NOMO-1 treated with DMSO at 0.1 percent for 48 hours (cell line): ENCODE results near the gene ABLIM1.

Experiments
- DNase-seq: peaks from one replicate; lab custom pipeline; 2025; ENCODE audit not compliant: unreplicated experiment; lab: John Stamatoyannopoulos, UW

The ABLIM1 gene

DNA sequence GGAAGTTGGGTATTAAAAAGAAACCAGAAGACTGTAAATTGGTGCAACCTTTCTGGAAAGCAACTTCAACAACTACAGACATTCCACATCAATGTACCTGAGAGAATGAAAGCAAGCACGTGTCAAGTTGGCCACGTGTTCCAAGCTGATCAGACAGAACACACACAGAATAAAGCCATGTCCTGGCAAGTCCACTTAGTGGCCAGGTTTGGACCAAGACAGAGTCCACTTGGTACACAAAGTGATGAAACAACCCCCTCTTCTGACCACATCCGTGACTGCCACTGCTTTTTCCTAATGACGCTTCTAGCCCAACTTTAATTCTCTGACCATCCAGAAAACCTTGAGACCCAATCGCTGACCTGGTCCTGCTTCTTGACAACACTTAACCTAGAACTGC, 109.4 kb downstream of the ABLIM1 start:
- no peak for DNase-seq

DNA sequence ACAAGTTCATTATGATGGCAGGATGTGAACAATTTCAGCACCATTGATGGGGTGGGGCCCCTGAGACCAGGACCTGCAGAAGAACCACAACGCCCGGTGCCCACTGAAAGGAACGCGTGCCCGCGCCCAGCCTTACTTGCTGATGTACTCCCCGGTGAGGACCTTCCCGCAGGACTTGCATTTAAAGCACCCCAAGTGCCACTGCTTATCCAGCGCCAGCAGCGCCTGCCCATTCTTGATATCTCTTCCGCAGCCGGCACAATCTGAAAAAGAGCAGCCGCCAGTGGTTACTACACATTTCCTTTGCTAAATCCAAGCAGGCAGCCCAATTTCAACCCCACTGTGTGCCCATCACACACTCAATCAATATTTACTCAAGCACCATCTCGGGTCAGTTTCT, 110.6 kb downstream of the ABLIM1 start:
- no peak for DNase-seq

DNA sequence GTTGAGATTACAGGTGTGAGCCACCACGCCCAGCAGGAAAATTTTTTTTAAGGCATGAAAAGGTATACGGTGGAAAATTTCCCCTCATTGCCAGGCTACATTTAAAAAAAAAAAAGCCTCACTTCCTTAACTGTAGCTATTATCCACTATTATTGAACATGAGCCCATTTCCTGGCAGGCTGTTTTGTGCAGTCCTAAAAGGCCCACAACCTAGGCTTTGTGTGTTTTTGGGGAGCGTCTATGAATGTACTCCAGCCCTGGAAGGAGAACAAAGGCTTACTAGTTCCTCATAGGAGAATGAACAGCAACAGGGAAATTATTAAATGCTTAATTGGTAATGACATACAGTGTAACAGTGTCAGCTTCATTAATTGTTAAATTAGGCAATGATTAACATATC, 111.0 kb downstream of the ABLIM1 start:
- DNase-seq = no peak

DNA sequence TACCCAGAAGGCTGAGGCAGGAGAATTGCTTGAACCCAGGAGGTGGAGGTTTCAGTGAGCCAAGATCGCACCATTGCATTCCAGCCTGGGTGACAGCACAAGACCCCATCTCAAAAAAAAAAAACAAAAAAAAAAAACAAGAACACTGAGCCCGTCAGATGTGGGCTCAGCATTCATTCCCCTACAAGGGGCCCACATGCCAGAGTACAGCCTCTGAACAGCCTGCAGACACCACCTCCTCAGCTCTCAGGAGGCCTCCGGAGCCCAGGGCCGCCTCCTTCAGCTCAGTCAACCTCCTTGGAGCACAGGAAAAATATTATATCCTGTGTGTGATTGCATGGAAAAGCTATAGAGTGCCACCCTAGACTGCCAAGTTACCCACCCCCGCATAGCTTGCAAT, 112.3 kb downstream of the ABLIM1 start:
- no peak for DNase-seq

DNA sequence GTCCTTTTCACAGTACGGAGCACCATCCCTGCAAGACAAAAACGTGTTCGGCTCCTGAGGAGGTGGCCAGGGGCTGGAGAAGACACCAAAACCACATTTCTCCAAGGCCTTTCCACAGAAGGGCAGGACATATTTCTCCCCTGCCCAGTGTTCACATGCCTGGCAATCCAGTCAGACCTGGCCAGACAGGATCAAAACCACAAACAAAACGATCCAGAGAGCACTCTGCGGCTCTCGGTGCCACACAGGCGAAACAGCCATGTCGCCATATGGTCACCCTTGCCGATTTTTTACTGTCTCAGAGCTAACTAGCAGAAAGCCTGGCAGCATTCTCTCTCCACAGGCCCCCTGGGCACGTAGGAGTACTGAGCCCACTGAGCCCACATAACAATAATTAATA, 113.0 kb downstream of the ABLIM1 start:
- DNase-seq = no peak

DNA sequence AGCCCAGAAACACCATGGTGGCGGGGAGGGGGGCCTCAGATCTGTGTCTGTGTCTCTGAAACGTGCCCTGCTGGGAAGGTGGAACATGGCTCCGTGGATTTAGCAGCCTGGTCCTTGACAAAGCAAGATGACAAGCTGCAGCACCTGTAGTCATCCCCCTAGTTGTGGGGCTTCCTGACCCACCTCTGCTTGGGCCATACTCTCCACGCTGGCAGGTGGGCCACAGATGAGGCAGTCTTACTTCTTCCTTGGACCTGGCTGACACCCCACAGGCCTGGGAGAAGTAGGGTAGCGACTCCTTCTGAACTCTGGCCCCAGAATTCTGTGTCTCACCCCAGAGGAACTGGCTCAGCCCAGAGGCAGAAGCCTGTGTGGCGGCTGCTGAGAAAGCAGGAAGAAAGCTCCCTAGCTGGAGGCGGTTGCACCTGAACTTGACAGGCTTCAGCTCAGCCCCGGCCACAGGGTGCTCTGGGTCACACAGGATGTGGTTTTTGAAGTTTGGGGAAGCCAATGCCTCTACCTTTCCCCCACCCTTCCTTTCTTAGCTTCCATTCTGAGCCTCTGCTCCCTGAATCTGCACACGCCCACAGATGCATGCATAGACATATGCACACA, 113.9 kb downstream of the ABLIM1 start:
- DNase-seq = no peak

DNA sequence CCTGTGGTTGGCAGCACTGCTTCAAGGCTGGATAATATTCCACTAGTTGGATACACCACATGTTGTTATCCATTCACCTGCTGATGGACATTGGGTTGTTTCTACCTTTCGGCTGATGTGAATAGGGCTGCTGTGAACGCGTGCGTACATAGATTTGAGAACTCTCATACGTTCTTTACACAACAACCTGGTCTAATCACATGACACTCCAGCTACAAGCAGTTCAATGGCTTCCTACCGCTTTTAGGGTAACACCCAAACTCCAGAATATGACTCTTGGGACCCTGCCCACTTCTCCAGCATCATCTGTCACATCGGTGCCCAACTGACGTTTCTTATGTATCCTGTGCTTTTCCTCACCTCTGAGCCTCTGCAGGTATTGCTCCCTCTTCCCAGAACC, 114.6 kb downstream of the ABLIM1 start:
- DNase-seq = no peak

DNA sequence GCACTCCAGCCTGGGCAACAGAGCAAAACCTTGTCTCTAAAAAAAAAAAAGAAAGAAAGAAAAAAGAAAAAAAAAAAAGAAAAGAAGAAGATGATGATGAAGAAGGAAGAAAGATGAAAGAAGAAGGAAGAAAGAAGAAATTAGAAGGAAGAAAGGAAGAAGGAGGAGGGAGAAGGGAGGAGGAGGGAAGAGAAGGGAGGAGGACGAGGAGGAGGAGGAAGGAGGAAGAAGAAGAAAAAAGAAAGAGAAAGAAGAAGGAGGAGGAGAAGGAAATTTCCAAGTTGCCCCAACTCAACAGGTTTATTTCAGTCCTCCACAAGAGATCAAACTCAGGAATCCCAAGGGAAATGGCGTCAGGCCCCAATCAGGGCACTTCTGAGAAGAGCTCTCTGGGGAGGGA, 115.7 kb downstream of the ABLIM1 start:
- DNase-seq = no peak

DNA sequence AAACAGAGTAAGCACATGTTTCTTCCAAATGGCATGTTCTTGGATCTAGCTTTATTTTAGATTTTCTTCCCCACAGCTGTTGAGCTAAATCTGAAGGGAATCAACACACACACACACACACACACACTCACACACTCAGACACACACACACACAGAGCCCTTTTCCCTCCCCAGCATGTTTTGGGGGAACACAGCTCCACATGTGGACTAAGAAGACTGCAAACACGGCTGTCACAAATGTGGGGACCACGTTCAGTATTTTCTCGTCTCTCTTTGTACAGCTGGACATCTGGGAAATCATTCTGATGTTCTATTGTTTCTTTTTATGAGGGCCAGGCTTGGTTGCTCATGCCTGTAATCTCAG, 116.3 kb downstream of the ABLIM1 start:
- no peak for DNase-seq

DNA sequence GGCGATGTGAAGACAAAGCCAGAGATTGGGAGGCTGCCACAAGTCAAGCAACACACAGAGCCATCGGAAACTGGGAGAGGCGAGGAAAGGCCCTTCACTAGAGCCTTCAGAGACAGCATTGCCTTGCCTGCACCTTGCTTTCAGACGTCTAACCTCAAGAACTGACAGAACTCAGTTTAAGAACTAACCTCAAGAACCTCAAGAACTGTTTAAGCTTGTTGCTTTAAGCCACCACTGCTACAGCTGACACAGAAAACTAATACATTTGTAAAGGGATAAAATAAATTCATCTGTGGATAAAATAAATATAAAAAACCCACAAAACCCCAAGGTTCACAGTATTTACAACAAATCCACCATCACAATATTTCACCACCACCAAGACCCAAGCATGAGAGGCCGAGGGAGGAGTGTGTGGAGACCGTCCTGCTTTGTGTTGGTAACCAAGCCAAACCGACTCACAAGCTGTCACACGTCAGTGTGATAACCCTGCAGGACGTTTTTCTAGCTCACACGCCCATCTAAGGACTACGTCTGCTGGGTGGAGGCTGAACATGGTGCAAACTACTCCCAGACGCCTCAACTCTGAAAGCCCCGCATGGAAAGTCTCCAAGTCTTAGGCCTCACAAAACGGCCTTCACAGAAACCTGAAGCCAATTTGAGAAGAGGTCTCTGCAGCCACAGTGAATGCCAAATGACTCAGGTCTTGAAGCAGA, 116.8 kb downstream of the ABLIM1 start:
- DNase-seq = no peak

DNA sequence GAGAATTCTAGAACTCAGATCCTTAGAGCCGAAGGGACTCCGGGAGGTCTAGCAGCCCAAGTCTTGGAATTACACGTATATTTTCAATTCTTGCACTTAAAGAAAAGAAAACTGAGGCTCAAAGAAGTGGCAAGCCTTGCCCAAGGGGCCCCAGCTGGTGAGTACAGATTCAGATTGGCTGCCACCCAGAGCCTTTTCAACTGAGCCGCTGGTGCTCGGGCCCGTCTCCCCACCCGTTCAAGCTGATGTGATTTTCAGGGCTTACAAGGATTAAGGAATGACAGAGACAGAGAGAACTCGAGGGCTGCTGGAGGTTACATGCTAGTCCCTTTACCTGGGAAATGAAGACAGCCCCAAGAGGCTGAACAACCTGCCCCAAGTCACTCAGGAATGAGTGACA, 117.8 kb downstream of the ABLIM1 start:
- DNase-seq = no peak

DNA sequence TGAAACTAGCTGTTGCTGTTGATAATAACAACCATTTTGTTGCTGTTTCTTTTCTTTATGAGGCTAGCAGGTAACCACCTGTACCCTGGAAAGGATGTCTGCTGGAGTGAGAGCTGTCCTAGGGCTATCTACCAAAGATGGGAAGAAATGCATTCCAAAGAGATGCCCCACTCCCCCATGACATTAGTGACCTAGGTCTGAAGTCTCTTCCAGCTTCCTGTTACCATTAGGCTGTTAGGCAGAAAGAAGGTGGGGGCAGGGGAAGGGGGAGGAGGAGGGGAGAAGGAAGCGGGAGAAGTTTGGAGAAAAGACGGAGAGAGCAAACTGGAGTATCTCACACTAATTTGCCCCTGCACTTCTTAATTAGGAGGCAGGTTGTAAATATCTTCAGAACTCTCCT, 118.5 kb downstream of the ABLIM1 start:
- DNase-seq = no peak

DNA sequence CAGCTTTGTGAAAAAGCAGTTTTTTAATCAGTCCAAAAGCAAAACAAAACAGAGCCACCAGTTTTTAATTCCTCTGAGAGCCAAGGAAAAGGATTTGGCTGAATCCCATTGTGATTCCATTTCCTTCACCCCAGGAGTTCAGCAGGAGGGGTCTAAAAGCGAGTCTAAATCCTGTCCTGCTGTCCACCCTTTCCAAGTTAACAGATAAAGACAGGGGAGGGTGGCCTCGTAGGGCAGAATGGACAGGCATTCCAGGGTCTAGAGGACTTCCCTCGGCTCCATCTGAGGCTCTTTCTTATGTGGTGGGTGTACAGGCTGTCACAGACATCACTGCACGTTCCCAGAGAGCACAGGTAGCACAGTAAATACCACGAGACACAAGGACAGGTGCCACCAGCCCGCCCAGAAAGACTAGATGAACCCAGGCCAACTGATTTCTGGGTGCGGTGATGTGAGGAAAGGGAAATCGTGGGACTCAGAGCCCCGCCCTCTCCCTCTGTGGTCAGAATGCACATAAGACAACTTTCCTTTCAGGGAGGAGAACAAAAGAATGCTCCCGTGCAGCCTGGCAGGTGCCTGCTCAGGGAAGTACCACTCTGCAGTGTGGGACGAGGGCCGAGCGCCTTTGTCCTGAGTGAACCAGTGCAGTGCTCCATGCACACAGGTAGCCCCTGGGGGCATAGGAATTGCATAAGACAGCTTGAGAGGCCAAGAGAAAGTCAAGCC, 119.7 kb downstream of the ABLIM1 start:
- DNase-seq = no peak

DNA sequence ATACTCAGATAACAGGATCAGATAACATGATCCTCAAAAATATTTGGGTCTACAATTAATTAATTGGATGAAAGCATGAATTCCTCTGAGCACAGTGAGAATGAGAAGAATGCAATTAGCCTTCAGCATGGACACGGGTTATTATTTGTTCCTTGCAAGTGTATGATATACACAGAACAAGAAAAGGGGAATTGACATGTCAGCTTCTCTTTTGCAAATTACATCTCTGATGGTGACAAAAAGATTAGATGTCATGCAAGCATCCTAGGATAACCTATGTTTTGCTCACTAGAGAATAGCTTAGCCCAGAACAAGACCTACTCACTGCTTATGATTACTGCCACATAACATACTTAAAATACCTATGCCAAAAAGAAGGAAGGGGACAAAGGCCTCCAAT, 120.3 kb downstream of the ABLIM1 start:
- DNase-seq = no peak

DNA sequence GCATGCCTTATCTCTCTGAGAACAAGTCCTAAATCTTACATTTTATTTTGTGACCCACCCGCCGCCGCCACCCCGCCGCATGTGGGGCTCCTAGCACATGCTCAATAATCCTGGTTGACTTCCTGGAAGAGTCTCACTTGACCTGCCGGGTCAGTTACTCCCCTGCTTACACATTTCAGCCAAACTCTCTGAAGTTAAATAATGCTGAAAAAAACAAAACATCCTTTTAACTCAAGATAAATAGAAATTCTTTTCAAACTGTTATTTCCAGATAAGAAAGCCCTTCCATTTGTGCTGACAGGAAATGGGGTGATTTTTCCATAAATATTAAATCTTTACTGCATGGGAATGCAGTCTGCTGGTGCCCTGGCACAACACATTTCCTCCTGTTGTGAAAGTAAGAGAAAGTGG, 123.5 kb downstream of the ABLIM1 start:
- DNase-seq = no peak

DNA sequence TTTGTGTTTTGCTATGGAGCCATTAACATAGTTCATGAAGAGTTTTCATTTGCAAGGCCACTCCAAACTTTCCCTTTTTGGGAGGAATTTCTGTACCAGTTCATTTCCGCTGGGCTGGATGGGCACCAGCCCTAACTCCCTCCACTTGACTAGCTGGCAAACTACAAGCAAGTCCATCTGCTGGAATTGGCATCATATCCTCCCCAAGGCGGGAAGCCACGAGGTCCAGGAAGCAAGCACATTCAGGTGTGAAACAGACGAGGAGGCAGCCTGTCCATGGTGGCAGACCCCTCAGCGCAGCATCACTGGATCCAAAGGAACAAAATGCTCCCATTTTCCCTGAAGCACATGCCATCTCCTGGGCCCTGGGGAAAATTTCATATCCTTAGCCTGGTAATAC, 125.8 kb downstream of the ABLIM1 start:
- DNase-seq = no peak

DNA sequence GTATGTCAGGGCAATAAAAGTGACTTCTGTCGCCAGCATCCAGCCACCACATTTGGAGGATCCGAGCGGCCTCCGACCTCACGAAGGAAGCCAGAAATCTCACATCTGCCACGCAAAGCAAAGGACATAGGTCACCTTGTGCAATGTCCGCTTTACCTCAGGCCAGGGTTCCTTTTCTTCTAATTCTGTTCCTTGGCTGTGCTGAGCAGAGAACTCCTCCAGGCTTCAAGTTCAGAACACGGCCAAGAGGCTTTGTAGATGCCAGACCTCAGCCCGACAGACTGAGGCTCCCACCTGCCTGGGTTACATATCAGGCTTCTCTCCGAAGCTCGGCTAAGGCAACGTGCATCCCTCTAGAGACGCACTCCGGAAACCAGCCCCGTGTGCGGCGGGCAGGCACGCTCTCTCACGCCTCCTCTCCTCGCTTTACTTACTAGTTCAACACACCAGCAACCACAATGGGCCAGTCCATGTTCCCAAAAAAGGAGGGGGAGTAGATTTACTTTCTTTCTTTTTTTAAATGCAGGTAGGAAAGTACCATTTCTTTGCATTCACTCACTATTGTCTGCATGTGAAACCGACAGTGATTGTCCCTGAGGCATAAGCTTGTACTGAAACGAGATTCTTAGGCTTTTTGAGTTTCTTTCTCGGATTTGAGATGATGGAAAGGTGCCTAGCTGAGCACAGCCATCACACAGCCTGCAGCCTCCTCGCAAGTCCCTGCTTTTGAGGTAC, 131.4 kb downstream of the ABLIM1 start:
- peak; percentile 80 for DNase-seq

DNA sequence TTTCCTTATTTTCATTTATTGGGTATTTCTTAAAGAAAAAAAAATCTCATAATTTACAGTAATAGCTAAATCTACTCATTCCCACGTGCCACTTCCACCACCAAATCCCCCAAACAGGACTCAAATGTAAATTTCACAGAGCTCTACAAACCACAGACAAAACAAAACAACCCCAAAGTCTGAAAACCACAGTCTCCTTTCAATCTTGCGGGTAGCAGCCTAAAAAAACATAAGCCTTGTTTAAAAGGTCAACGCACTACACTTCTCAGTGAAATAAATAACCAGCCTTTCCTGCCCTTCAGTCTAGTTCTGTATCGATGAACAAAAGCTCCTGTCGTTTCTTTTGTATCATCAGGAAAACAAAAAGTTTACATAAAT, 132.0 kb downstream of the ABLIM1 start:
- DNase-seq = no peak

DNA sequence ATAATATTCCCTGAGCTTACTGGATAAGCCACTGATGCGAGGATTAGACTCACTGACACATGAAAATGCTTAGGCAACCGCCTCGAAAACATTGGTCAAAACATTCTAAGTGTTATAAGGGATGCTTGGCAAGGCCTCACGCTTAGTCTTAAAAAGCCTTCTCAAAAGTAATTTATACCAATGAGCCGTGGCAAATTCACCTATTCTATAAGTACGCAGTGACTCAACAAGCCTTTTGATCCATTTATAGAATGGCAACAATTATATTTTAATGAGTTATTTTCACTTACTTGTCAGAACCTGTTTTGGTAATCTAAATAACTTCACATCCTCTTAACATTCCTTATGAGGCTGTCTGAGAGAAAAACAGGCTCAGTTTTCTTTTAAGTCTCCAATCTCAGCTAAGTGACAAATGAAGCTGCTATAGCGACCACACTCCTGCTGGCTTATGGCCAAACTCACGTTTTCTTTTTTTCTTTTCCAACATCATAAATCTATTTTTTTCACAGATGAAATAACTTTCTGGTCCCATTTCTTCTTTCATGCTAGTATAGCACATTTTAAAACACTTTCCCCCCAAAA, 132.6 kb downstream of the ABLIM1 start:
- DNase-seq = no peak

DNA sequence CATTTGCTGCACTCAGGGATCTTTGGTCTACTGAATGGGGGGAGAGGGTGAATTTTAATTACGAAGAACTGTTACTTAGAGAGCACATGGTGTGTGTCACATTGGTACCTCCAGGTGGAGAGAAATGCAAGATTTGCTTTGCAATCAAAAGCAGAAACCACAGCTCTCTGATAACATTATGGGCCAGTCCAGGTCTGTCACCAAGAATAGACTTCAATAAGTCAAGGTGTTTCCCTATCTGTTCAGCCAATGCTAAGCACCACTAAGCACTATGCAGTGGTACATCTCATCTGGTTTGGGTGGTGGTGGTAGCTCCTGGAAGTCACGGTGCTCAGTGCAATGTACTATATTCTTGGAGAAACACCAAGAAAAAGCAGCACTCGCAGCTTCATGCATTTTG, 134.2 kb downstream of the ABLIM1 start:
- no peak for DNase-seq

DNA sequence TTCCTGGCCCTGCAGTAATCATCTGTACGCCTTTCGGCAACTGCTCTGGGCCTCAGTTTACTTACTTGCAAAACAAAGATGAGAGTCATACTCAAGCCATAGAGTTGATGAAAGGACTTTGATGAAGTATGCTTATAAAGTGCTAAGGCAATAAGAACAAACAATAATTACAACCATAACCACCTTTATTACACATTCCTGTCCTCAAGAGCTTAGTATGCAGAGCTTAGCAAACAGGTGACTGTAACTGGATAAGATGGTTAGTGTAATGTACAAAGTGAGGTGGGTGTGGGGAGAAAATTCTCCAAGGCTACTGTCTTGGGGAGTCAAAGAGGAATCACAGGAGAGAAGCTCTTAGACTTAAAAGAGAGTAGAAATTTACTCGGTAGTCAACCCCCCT, 136.8 kb downstream of the ABLIM1 start:
- no peak for DNase-seq

DNA sequence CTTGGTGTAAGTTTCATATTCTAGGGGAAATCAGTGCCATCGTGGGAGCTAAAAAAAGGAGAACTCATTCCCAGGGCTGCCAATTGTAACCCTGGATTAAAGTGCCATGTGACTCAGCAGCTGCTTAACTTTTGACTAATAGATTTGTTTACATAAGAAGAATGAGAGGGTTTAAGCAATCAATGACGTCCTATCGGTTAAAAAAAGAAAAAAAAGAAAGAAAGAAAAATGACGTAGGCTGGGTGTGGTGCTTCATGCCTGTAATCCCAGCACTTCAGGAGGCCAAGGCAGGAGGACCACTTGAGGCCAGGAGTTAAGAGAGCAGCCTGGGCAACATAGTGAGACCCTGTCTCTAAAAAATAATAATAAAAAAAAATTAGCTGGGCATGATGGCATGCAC, 137.6 kb downstream of the ABLIM1 start:
- peak; percentile 31 for DNase-seq
